K562 (cell line): ENCODE data around the gene KIZ. TPM values are rescaled to one million over a fixed set of nuclear protein-coding genes. Genes with fewer than 3 reads are reported as not detected.

Experiments used
- CREB3 ChIP-seq: fragments of 450-650 bp; conservative IDR thresholded peaks from 2 replicates; pipeline ENCODE4 v1.6.1; 2016; ENCODE audit warnings: missing genetic modification characterization, low read depth, mild to moderate bottlenecking, missing compliant biosample characterization, moderate library complexity
- DNMT1 ChIP-seq: fragments of 450-650 bp; IDR thresholded peaks from 2 replicates; pipeline ENCODE4 v1.6.1; 2016; ENCODE audit warnings: antibody characterized with exemption, mild to moderate bottlenecking
- HDAC2 ChIP-seq: fragments of 450-650 bp; IDR thresholded peaks from 2 replicates; pipeline ENCODE4 v1.6.1; 2016; ENCODE audit warnings: mild to moderate bottlenecking
- HOMEZ ChIP-seq: fragments of 250-450 bp; sonication (Bioruptor Pico); IDR thresholded peaks from 2 replicates; pipeline ENCODE4 v1.4.0; 2020; ENCODE audit warnings: mild to moderate bottlenecking, moderate library complexity
- REST ChIP-seq, 2 experiments: fragments of 450-650 bp; formaldehyde crosslinking in 1 of 2; IDR thresholded peaks; 2 replicates each; pipeline versions ENCODE4 v1.4.0 to v1.6.1; 2014 to 2020; ENCODE audit warnings: mild to moderate bottlenecking in 2 of 2, borderline replicate concordance in 1 of 2, low read depth in 1 of 2
- RNF2 ChIP-seq: sonication (generic); IDR thresholded peaks from 2 replicates; pipeline ENCODE4 v1.6.1; 2016
- SMAD1 ChIP-seq: fragments of 150-350 bp; IDR thresholded peaks from 2 replicates; pipeline ENCODE4 v1.6.1; 2014; ENCODE audit warnings: low read length, low read depth; ENCODE audit not compliant: partially characterized antibody
- ZBTB34 ChIP-seq: fragments of 250-450 bp; sonication (Bioruptor Pico); IDR thresholded peaks from 2 replicates; pipeline ENCODE4 v1.8.0; 2021; ENCODE audit warnings: mild to moderate bottlenecking, moderate library complexity
- ZNF76 ChIP-seq: fragments of 250-450 bp; sonication (Bioruptor Pico); IDR thresholded peaks from 2 replicates; pipeline ENCODE4 v1.4.0; 2020; ENCODE audit warnings: mild to moderate bottlenecking, moderate library complexity, borderline replicate concordance
- polyA plus RNA-seq, 8 experiments: library from polyadenylated mRNA; depleted of rRNA in 4 of 8; stranded (reverse) in 5 of 8; unstranded in 3 of 8; fragments of >200 nt; fragmentation: Nextera tagmentation in 2 of 8; fragmentation: Illumina TruSeq in 1 of 8; extraction: Ambion mirVana in 2 of 8; extraction: Trizol in 1 of 8; gene quantifications; 2 replicates each; pipeline versions ENCODE4 v1.2.1 to v1.2.3, GENCODE V29; 2011 to 2014; ENCODE audit warnings: inconsistent platforms in 1 of 8, missing spikeins in 1 of 8
- total RNA-seq, 7 experiments: library from RNA; depleted of rRNA in 6 of 7; stranded (reverse); fragments of >200 nt in 6 of 7; fragmentation: Illumina TruSeq in 2 of 7; extraction: Trizol in 2 of 7; gene quantifications; 2 replicates each; pipeline versions ENCODE4 v1.2.1 to v1.2.3, GENCODE V29; 2011 to 2021; ENCODE audit warnings: low replicate concordance in 1 of 7

Gene KIZ
- total and polyA plus RNA-seq, 9 of the 15 experiments (the other 6 are each of a cell fraction or from before 2014, with no cell fraction given) = 4.9 to 21.1 (median 13.5) TPM

- TF ChIP-seq REST (IDR thresholded peaks at IDR 0.05; ENCODE audit: borderline replicate concordance) (no peak), REST (CRISPR knock-in tag; IDR thresholded peaks at IDR 0.05; ENCODE audit: low read depth) (no peak), RNF2 (no peak), CREB3 (tag) (no peak), DNMT1 (no peak), HDAC2 (no peak), ZBTB34 (CRISPR knock-in tag) (no peak), ZNF76 (CRISPR knock-in tag) (no peak), HOMEZ (CRISPR knock-in tag) (no peak), SMAD1 (no peak)
Measured at GRCh38 chr20:21214431-21214830, 88.5 kb downstream of the KIZ start (continued).
